ENCODE measurements around the gene PLS1.
"Not testable (repeated sequence)": the region's sequence is repeated elsewhere in the genome, so short reads cannot be mapped to it uniquely, and the experiment has no call there.

PLS1 gene

GRCh38 chr3:142597906-142598305, 1.7 kb downstream of the PLS1 start:
- DNase-seq: peak; percentile 45

- no peak for DNase-seq
These were observed 5.5 kb downstream of the PLS1 start for GRCh38 chr3:142601713-142602112.

GRCh38 chr3:142602619-142603385, 6.6 kb downstream of the PLS1 start:
- DNase-seq: no peak

GRCh38 chr3:142603386-142603705, 7.2 kb downstream of the PLS1 start:
- DNase-seq: not testable (repeated sequence)

GRCh38 chr3:142604940-142605339, 8.7 kb downstream of the PLS1 start:
- DNase-seq: no peak

- DNase-seq: no peak
These were observed 12.4 kb downstream of the PLS1 start for GRCh38 chr3:142608631-142609030.

- no peak for DNase-seq
These were observed 12.9 kb downstream of the PLS1 start for GRCh38 chr3:142609136-142609535.

GRCh38 chr3:142611206-142611605, 15.0 kb downstream of the PLS1 start:
- no peak for DNase-seq

GRCh38 chr3:142613491-142613890, 17.3 kb downstream of the PLS1 start:
- DNase-seq: no peak

GRCh38 chr3:142614059-142614626, 17.9 kb downstream of the PLS1 start:
- no peak for DNase-seq

GRCh38 chr3:142615171-142615570, 19.0 kb downstream of the PLS1 start:
- no peak for DNase-seq

- peak; percentile 75 for DNase-seq
These were observed 22.8 kb downstream of the PLS1 start for GRCh38 chr3:142618917-142619461.

GRCh38 chr3:142622405-142622804, 26.2 kb downstream of the PLS1 start:
- no peak for DNase-seq

- DNase-seq: no peak
These were observed 27.0 kb downstream of the PLS1 start for GRCh38 chr3:142623194-142623593.

GRCh38 chr3:142624341-142625152, 28.4 kb downstream of the PLS1 start:
- DNase-seq: no peak

- no peak for DNase-seq
These were observed 28.9 kb downstream of the PLS1 start for GRCh38 chr3:142625153-142625440.

GRCh38 chr3:142626971-142627370, 30.8 kb downstream of the PLS1 start:
- no peak for DNase-seq

- DNase-seq: no peak
These were observed 32.6 kb downstream of the PLS1 start for GRCh38 chr3:142628801-142629200.

GRCh38 chr3:142633073-142633472, 36.9 kb downstream of the PLS1 start:
- DNase-seq: peak; percentile 91

- DNase-seq: no peak
These were observed 39.9 kb downstream of the PLS1 start for GRCh38 chr3:142636050-142636449.

- no peak for DNase-seq
These were observed 40.5 kb downstream of the PLS1 start for GRCh38 chr3:142636664-142637063.

GRCh38 chr3:142638291-142638690, 42.1 kb downstream of the PLS1 start:
- no peak for DNase-seq

- no peak for DNase-seq
These were observed 45.3 kb downstream of the PLS1 start for GRCh38 chr3:142641504-142641903.

- no peak for DNase-seq
These were observed 46.8 kb downstream of the PLS1 start for GRCh38 chr3:142642956-142643355.

Data from NCI-H2029 treated with DMSO at 0.1 percent for 48 hours (cell line).